A549 (cell line): ENCODE data around the gene MYOZ1. TPM values are rescaled to one million over a fixed set of nuclear protein-coding genes. Genes with fewer than 3 reads are reported as not detected.
"Not testable (repeated sequence)": the region's sequence is repeated elsewhere in the genome, so short reads cannot be mapped to it uniquely, and the experiment has no call there.

ENCODE experiments used
- ATAC-seq, 2 experiments: fragments of 200-7000 bp in 1 of 2; fragments of >200 bp in 1 of 2; cut with Nextera tagmentation in 1 of 2; cut with Tn5 transposase in 1 of 2; 3 replicates each; pipeline versions ENCODE4 v1.8.0 to v1.9.1; 2018 to 2020; ENCODE audit warnings: mild to moderate bottlenecking in 1 of 2, moderate library complexity in 1 of 2
- CTCF ChIA-PET: fragments of 300-600 bp; sonication (Branson Sonifier 250); formaldehyde crosslinking; extraction: SDS; loops from one replicate; lab custom pipeline; 2021; ENCODE audit warnings: antibody characterized with exemption, inconsistent platforms; lab: Yijun Ruan, JAX
- POLR2A ChIA-PET: fragments of 350-600 bp; formaldehyde crosslinking; extraction: SDS; loops from one replicate; lab custom pipeline; 2021; ENCODE audit warnings: antibody characterized with exemption, inconsistent platforms; lab: Yijun Ruan, JAX
- DNase-seq, 2 experiments: peaks; one replicate each; pipeline versions ENCODE4 v3.0.0 to v3.0.0-alpha.2; 2011 to 2016; ENCODE audit warnings: low read depth in 1 of 2, low spot score in 1 of 2
- FAIRE-seq: peaks from 2 replicates; lab custom pipeline; 2011; peaks lifted over from hg19 to GRCh38; lab: Jason Lieb, UNC
- H3K27ac ChIP-seq, 2 experiments: fragments of >200 bp; sonication (Bioruptor Twin); formaldehyde crosslinking; 3 replicates each; pipeline ENCODE4 v1.5.1; 2016 to 2017
- H3K4me1 ChIP-seq: fragments of >200 bp; sonication (Bioruptor Twin); formaldehyde crosslinking; 3 replicates; pipeline ENCODE4 v1.6.1; 2016
- H3K4me2 ChIP-seq: fragments of >200 bp; sonication (Bioruptor Twin); formaldehyde crosslinking; 3 replicates; pipeline ENCODE4 v1.6.1; 2016
- H3K4me3 ChIP-seq: fragments of >200 bp; sonication (Bioruptor Twin); formaldehyde crosslinking; 3 replicates; pipeline ENCODE4 v1.5.1; 2016
- H3K9me3 ChIP-seq: fragments of >200 bp; sonication (Bioruptor Twin); formaldehyde crosslinking; 3 replicates; pipeline ENCODE4 v1.6.1; 2016
- ATOH8 ChIP-seq: fragments of 250-450 bp; sonication (Bioruptor Pico); IDR thresholded peaks from 2 replicates; pipeline ENCODE4 v1.5.0; 2020; ENCODE audit warnings: low read depth, mild to moderate bottlenecking, moderate library complexity
- BCL3 ChIP-seq: fragments of >200 bp; sonication (Bioruptor Twin); formaldehyde crosslinking; IDR thresholded peaks from 3 replicates; pipeline ENCODE4 v1.6.1; 2016
- BHLHE40 ChIP-seq: IDR thresholded peaks from 2 replicates; pipeline ENCODE4 v1.6.1; 2012; ENCODE audit warnings: low read depth, low read length, inconsistent platforms
- CEBPB ChIP-seq, 2 experiments: fragments of >200 bp in 1 of 2; sonication (Bioruptor Twin) in 1 of 2; formaldehyde crosslinking in 1 of 2; IDR thresholded peaks; 2 replicates each; pipeline ENCODE4 v1.6.1; 2012 to 2016
- EHMT2 ChIP-seq: fragments of 200-600 bp; sonication (generic); IDR thresholded peaks from 2 replicates; pipeline ENCODE4 v1.6.1; 2016; ENCODE audit warnings: antibody characterized with exemption, low read depth, mild to moderate bottlenecking, moderate library complexity
- FOSL2 ChIP-seq, 2 experiments: fragments of 450-650 bp in 1 of 2; fragments of >200 bp in 1 of 2; sonication (Bioruptor Twin) in 1 of 2; formaldehyde crosslinking; IDR thresholded peaks; 2 replicates each; pipeline versions ENCODE4 v1.5.0 to v1.6.1; 2016 to 2020; ENCODE audit warnings: mild to moderate bottlenecking in 1 of 2, moderate library complexity in 1 of 2
- GATA3 ChIP-seq: IDR thresholded peaks from 2 replicates; pipeline ENCODE4 v1.6.1; 2012; ENCODE audit warnings: borderline replicate concordance
- HOXB13 ChIP-seq: fragments of 250-450 bp; sonication (Bioruptor Pico); IDR thresholded peaks from 2 replicates; pipeline ENCODE4 v1.5.0; 2020; ENCODE audit warnings: low read depth, mild to moderate bottlenecking, moderate library complexity
- MAX ChIP-seq: IDR thresholded peaks from 2 replicates; pipeline ENCODE4 v1.6.1; 2012
- MYC ChIP-seq: IDR thresholded peaks from 2 replicates; pipeline ENCODE4 v1.6.1; 2012; ENCODE audit warnings: mild to moderate bottlenecking, inconsistent platforms, low read length, improper control_type of control experiment, borderline replicate concordance
- NFE2L2 ChIP-seq: fragments of 150-350 bp; conservative IDR thresholded peaks from 2 replicates; pipeline ENCODE4 v1.6.1; 2014; ENCODE audit warnings: low read length
- PHF8 ChIP-seq: fragments of 200-600 bp; sonication (generic); IDR thresholded peaks from 2 replicates; pipeline ENCODE4 v1.6.1; 2016; ENCODE audit warnings: low read depth, mild to moderate bottlenecking, antibody characterized with exemption, moderate library complexity, borderline replicate concordance
- TFCP2L1 ChIP-seq: fragments of 250-450 bp; sonication (Bioruptor Pico); IDR thresholded peaks from 2 replicates; pipeline ENCODE4 v1.5.0; 2021; ENCODE audit warnings: mild to moderate bottlenecking
- TP53 ChIP-seq: fragments of 250-450 bp; sonication (Bioruptor Pico); IDR thresholded peaks from 2 replicates; pipeline ENCODE4 v1.5.0; 2021; ENCODE audit warnings: mild to moderate bottlenecking, moderate library complexity
- WGBS: methylation state at CpG from one replicate; pipeline ENCODE4 v1.1.6; 2017; ENCODE audit errors: missing lambda C conversion rate; 5-methylcytosine and 5-hydroxymethylcytosine counted together
- polyA plus RNA-seq, 4 experiments: library from polyadenylated mRNA; depleted of rRNA in 3 of 4; stranded (reverse); fragments of >200 nt; fragmentation: RNase III in 1 of 4; extraction: RNeasy Plus Mini Kit Qiagen cat#74134 plus additional on column Dnase treatment in 1 of 4; gene quantifications; 2 replicates in 3 of 4; 3 replicates in 1 of 4; pipeline ENCODE4 v1.2.3, GENCODE V29; 2011 to 2017
- TF ChIP-seq, protein P1 (sequence below): IDR thresholded peaks from 2 replicates; pipeline ENCODE4 v1.6.1; 2012
- TF ChIP-seq, protein P2 (sequence below): fragments of >200 bp; sonication (Bioruptor Twin); formaldehyde crosslinking; IDR thresholded peaks from 2 replicates; pipeline ENCODE4 v1.6.1; 2016

The MYOZ1 gene
- polyA plus RNA-seq, 2 of the 4 experiments (the other 2 are of a cell fraction), result 0.04 TPM; not detected in 1

- TF ChIP-seq BCL3 (peak; percentile 63; the same call in 1 of the 3 replicates), GATA3 (peak; percentile 78), CEBPB (IDR thresholded peaks at IDR 0.05) (no peak)
Measured at GRCh38 chr10:73625884-73626752, 15.2 kb downstream of the MYOZ1 start (continued).

DNA sequence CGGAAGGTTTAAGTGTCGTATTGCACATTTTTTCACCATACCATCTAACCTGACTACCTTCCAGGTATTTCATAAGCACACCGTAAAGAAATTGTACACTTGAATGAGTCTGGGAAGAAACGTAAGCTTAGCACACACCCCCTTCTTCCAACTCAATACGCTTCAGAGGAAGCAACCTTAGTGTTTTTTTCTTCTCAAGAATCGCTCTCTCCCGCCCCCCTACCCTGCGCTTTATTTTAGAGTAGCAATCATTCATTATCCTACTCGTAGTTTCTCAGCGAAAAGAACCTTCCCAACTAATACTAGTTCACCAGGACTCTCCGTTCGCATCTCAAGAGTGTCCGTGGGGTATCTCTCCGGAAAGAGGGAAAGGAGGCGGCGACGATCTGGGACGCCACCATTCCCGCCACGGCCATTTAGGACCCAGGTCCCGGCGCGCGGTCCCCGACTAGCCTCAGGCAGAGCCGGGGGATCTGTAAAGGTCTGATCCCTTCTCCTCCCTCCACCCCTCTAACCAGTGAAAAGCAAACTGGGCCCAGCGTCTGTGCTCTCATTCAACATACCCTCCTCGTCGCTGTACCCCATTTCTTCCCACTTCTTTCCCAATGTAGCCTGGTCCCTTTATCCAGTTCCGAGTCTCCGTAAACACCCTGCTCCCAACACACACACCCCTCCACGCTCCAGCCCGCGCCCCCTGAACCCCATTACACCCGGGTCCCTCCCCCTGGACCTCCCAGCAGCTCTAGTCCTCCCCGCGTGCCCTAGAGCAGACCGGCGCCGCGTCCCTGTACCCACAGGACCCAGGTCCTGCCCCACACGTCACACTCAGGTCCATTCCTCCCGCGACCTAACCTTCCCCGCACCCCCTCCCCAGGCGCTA lies 16.0 kb downstream of the MYOZ1 start:
- CTCF ChIA-PET, result interaction anchor here (1.5 to 5.1 kb wide), 2 partner anchors 21 to 96 kb away, joined by 3 to 24 read pairs; no protein-coding TSS in a partner anchor
- peak; percentile 85 to 87 for ATAC-seq
- POLR2A ChIA-PET, result interaction anchor here (0.6 to 1.6 kb wide), 10 partner anchors 9 to 378 kb away, joined by 3 to 12 read pairs (median 4); partner anchors contain the start of genes DNAJC9 and PPP3CB
- peak overlapping the region; percentile 89 to 96 for H3K27ac ChIP-seq
- TF ChIP-seq TP53 (CRISPR knock-in tag), result no peak
- TF ChIP-seq PHF8, result no peak
- TF ChIP-seq, protein P1, sequence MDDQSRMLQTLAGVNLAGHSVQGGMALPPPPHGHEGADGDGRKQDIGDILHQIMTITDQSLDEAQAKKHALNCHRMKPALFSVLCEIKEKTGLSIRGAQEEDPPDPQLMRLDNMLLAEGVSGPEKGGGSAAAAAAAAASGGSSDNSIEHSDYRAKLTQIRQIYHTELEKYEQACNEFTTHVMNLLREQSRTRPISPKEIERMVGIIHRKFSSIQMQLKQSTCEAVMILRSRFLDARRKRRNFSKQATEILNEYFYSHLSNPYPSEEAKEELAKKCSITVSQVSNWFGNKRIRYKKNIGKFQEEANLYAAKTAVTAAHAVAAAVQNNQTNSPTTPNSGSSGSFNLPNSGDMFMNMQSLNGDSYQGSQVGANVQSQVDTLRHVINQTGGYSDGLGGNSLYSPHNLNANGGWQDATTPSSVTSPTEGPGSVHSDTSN, result peak; percentile 24; the same call in 1 of the 2 replicates
- H3K9me3 ChIP-seq, result no peaks in the 10 kb centered on the region
- WGBS, result 4% methylated on average over 34 of the region's 46 CpGs
- FAIRE-seq, result no peak
- peak; percentile 27 to 60 for DNase-seq
- H3K4me1 ChIP-seq, result peaks cover 13% of the 10 kb centered on the region
- H3K4me3 ChIP-seq, result peak overlapping the region; percentile 72
- H3K4me2 ChIP-seq, result peak overlapping the region; percentile 85

DNA sequence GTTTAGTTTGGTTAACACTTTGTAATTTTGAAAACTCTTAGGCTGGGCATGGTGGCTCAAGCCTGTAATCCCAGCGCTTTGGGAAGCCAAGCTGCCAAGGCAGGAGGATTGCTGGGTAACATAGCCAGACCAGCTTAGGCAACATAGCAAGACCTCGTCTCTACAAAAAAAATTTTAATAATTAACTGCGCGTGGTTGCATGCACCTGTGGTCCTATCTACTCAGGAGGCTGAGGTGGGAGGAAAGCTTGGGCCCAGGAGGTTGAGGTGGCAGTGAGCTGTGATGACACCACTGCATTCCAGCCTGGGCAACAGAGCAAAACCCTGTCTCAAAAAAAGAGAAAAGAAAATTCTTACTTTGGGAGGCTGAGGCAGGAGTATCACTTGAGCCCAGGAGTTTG lies 18.2 kb downstream of the MYOZ1 start:
- FAIRE-seq, result no peak
- H3K9me3 ChIP-seq, result no peaks in the 10 kb centered on the region
- DNase-seq, result no peak
- ChIA-PET POLR2A (interaction anchor here (0.6 kb wide), 1 partner anchor 342 kb away, joined by 3 read pairs; no protein-coding TSS in a partner anchor), CTCF (interaction anchor here (1.2 to 5.1 kb wide), 3 partner anchors 21 to 94 kb away, joined by 3 to 24 read pairs (median 5); no protein-coding TSS in a partner anchor)
- H3K4me3 ChIP-seq, result no peak overlapping the region
- peaks cover 13% of the 10 kb centered on the region for H3K4me1 ChIP-seq
- 90% methylated on average over 4 of the region's 4 CpGs for WGBS
- H3K27ac ChIP-seq, result no peak overlapping the region
- ATAC-seq, result no peak
- H3K4me2 ChIP-seq, result no peak overlapping the region
- TF ChIP-seq, protein P2, sequence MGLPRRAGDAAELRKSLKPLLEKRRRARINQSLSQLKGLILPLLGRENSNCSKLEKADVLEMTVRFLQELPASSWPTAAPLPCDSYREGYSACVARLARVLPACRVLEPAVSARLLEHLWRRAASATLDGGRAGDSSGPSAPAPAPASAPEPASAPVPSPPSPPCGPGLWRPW, result no peak
- no peak for TF ChIP-seq EHMT2
- no peak for TF ChIP-seq HOXB13 (CRISPR knock-in tag)
- TF ChIP-seq NFE2L2, result no peak
- TF ChIP-seq MAX, result no peak
- TF ChIP-seq FOSL2 (IDR thresholded peaks at IDR 0.05), result no peak
- no peak for TF ChIP-seq FOSL2 (CRISPR knock-in tag; IDR thresholded peaks at IDR 0.05)
- no peak for TF ChIP-seq MYC
- no peak for TF ChIP-seq ATOH8 (CRISPR knock-in tag)
- no peak for TF ChIP-seq BHLHE40
- TF ChIP-seq TFCP2L1, result no peak
- TF ChIP-seq, all 56 proteins: peak for 0

DNA sequence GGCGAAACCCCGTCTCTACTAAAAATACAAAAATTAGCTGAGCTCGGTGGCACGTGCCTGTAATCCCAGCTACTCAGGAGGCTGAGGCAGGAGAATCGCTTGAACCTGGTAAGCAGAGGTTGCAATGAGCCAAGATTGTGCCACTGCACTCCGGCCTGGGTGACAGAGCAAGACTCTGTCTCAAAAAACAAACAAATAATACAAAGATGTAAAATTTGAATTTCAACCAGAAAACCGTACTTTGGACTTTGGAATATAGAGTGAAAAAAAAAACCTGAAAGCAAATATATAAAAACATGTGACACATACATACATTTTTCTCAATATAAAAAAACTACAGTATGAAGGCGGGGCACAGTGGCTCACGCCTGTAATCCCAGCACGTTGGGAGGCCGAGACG lies 20.3 kb downstream of the MYOZ1 start:
- H3K4me2 ChIP-seq, ATAC-seq, POLR2A ChIA-PET, FAIRE-seq, DNase-seq, H3K9me3 ChIP-seq, H3K27ac ChIP-seq, H3K4me1 ChIP-seq, H3K4me3 ChIP-seq: not testable (repeated sequence)
- CTCF ChIA-PET, result interaction anchor here (1.3 to 1.5 kb wide), 2 partner anchors 22 to 91 kb away, joined by 4 to 5 read pairs; no protein-coding TSS in a partner anchor
- 89% methylated on average over 12 of the region's 12 CpGs for WGBS

DNA sequence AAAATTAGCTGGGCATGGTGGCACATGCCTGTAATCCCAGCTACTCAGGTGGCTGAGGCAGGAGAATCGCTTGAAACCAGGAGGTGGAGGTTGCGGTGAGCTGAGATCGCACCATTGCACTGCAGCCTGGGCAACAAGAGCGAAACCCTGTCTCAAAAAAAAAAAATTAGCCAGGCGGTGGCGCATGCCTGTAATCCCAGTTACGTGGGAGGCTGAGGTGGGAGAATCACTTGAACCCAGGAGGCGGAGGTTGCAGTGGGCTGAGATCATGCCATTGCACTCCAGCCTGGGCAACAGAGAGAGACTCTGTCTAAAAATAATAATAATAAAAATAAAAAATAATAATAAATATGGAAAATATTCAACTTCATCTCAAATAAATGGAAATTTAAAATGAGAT lies 24.1 kb downstream of the MYOZ1 start:
- WGBS, result 93% methylated on average over 8 of the region's 8 CpGs
- POLR2A ChIA-PET, H3K4me1 ChIP-seq, ATAC-seq, H3K4me3 ChIP-seq, H3K4me2 ChIP-seq, FAIRE-seq, H3K27ac ChIP-seq, H3K9me3 ChIP-seq, DNase-seq: not testable (repeated sequence)
- CTCF ChIA-PET, result interaction anchor here (1.3 to 1.7 kb wide), 2 partner anchors 16 to 27 kb away, joined by 3 to 4 read pairs; no protein-coding TSS in a partner anchor
